PC-9 (cell line): Measurements from ENCODE around the gene DDX52. TPM values are rescaled to one million over a fixed set of nuclear protein-coding genes. Genes with fewer than 3 reads are reported as not detected.

Experiments used
- BruUV-seq: library from RNA; stranded (reverse); fragments of 400-500 nt; replicated peaks from 2 replicates; lab custom pipeline; 2021; lab: Mats Ljungman, UMichigan
- CTCF ChIA-PET: fragments of 300-600 bp; sonication (Branson Sonifier 250); formaldehyde crosslinking; loops from one replicate; lab custom pipeline; 2022; ENCODE audit warnings: antibody characterized with exemption; lab: Charles Lee
- POLR2A ChIA-PET: fragments of 300-600 bp; sonication (Branson Sonifier 250); formaldehyde crosslinking; loops from one replicate; lab custom pipeline; 2022; ENCODE audit warnings: antibody characterized with exemption; ENCODE audit not compliant: unreplicated experiment; lab: Charles Lee
- DNase-seq, 2 experiments: peaks; one replicate each; pipeline versions ENCODE4 v3.0.0 to v3.0.0-alpha.2; 2015 to 2022; ENCODE audit warnings: mixed read lengths in 1 of 2
- H2AFZ ChIP-seq: fragments of 200-600 bp; sonication (generic); 2 replicates; pipeline ENCODE4 v1.8.1; 2017; ENCODE audit warnings: antibody characterized with exemption
- H3F3A ChIP-seq: fragments of 200-600 bp; sonication (generic); 2 replicates; pipeline ENCODE4 v1.8.1; 2017; ENCODE audit warnings: antibody characterized with exemption, mild to moderate bottlenecking, low read depth; ENCODE audit not compliant: insufficient read depth
- H3K27ac ChIP-seq: fragments of 200-600 bp; sonication (generic); 2 replicates; pipeline ENCODE4 v1.6.1; 2016; ENCODE audit warnings: mixed run types
- H3K27me3 ChIP-seq: fragments of 200-600 bp; sonication (generic); 2 replicates; pipeline ENCODE4 v1.6.1; 2016; ENCODE audit warnings: low read depth, mixed run types; ENCODE audit not compliant: insufficient read depth
- H3K36me3 ChIP-seq: fragments of 200-600 bp; sonication (generic); 2 replicates; pipeline ENCODE4 v1.6.1; 2016; ENCODE audit warnings: low read depth, mixed run types
- H3K4me1 ChIP-seq: fragments of 200-600 bp; sonication (generic); replicated peaks from 2 replicates; pipeline ENCODE4 v1.6.1; 2016; ENCODE audit warnings: mixed run types; ENCODE audit not compliant: insufficient read depth
- H3K4me2 ChIP-seq: fragments of 200-600 bp; sonication (generic); 2 replicates; pipeline ENCODE4 v1.6.1; 2017; ENCODE audit warnings: mixed run types
- H3K4me3 ChIP-seq: fragments of 200-600 bp; sonication (generic); 2 replicates; pipeline ENCODE4 v1.6.1; 2016; ENCODE audit warnings: mixed run types
- H3K79me2 ChIP-seq: fragments of 200-600 bp; sonication (generic); 2 replicates; pipeline ENCODE4 v1.6.1; 2017; ENCODE audit warnings: low read depth, mixed run types
- H3K9me2 ChIP-seq: fragments of 200-600 bp; sonication (generic); 2 replicates; pipeline ENCODE4 v1.8.1; 2017; ENCODE audit warnings: mild to moderate bottlenecking; ENCODE audit not compliant: insufficient read depth
- H3K9me3 ChIP-seq: fragments of 200-600 bp; sonication (generic); 2 replicates; pipeline ENCODE4 v1.8.1; 2016; ENCODE audit warnings: low read depth; ENCODE audit not compliant: insufficient read depth
- H4K20me1 ChIP-seq: fragments of 200-600 bp; sonication (generic); 2 replicates; pipeline ENCODE4 v1.8.1; 2017; ENCODE audit not compliant: insufficient read depth
- EZH2 ChIP-seq: fragments of 200-600 bp; sonication (generic); IDR thresholded peaks from 2 replicates; pipeline ENCODE4 v1.8.0; 2017; ENCODE audit warnings: antibody characterized with exemption, low read depth
- intact Hi-C: fragments of 100-400 bp; cut with micrococcal nuclease; formaldehyde crosslinking; loops from one replicate; pipeline ENCODE4 v1.10.0; 2022; ENCODE audit not compliant: unreplicated experiment
- total RNA-seq: library from RNA; stranded (reverse); gene quantifications from 2 replicates; pipeline ENCODE4 v1.2.3, GENCODE V29; 2021
- TF ChIP-seq, protein P1 (sequence below): fragments of 200-600 bp; sonication (generic); conservative IDR thresholded peaks from 2 replicates; pipeline ENCODE4 v1.6.1; 2017; ENCODE audit warnings: mixed run types, antibody characterized with exemption, mild to moderate bottlenecking, moderate library complexity

Gene DDX52
- total RNA-seq, 1 experiment from 2014 or later, result 31.8 TPM

DNA sequence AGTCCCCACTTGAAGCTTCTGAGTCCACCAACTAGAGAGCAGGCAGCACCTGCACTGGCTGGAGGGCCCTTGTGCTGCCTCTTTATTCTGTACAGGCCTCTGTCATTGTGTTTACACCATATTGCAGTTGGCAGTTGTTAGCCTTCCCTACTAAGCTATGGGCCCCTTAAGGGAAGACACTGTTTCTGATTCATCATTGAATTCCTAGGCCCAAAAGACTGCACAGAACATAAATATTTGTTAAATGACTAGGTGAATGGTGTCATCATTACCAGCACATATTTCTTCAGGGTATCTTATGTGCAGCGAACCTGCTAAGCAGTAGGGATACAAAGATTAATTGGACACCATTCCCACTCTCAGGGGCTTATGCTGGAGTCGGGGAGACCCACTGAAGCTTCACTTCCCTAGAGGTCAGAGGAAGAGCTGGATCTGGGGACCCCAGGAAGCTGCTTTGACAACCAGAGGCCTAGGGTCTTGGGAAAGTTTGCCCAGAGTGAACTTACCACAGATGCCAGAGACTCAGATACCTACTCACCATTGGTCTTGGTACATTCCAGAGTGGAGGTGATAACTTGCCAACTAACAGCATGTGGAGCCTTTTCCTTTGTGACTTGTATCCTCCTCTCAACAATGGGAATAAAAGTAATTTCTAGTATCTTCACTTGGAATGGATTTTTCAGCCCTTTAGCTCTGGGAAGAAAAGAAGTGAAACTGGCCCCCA, 28.7 kb upstream of the DDX52 start:
- H2AFZ ChIP-seq, result no peak overlapping the region
- H3F3A ChIP-seq, result peaks cover 14% of the 10 kb centered on the region; the same call in 1 of the 2 replicates
- H3K27me3 ChIP-seq, result no peaks in the 10 kb centered on the region
- no TSS peak for BruUV-seq
- peak overlapping the region; percentile 38 for H3K4me2 ChIP-seq
- ChIA-PET POLR2A (interaction anchor here (0.6 kb wide), 1 partner anchor 757 kb away, joined by 4 read pairs; no protein-coding TSS in a partner anchor), CTCF (interaction anchor here (0.6 kb wide), 2 partner anchors 95 to 882 kb away, joined by 3 read pairs; no protein-coding TSS in a partner anchor)
- no peak overlapping the region for H3K4me3 ChIP-seq
- H3K9me3 ChIP-seq, result no peaks in the 10 kb centered on the region
- peak; percentile 11 to 80 for DNase-seq
- no peaks in the 10 kb centered on the region for H3K79me2 ChIP-seq
- peaks cover 16% of the 10 kb centered on the region for H3K4me1 ChIP-seq
- TF ChIP-seq EZH2, result no peak
- TF ChIP-seq, protein P1, sequence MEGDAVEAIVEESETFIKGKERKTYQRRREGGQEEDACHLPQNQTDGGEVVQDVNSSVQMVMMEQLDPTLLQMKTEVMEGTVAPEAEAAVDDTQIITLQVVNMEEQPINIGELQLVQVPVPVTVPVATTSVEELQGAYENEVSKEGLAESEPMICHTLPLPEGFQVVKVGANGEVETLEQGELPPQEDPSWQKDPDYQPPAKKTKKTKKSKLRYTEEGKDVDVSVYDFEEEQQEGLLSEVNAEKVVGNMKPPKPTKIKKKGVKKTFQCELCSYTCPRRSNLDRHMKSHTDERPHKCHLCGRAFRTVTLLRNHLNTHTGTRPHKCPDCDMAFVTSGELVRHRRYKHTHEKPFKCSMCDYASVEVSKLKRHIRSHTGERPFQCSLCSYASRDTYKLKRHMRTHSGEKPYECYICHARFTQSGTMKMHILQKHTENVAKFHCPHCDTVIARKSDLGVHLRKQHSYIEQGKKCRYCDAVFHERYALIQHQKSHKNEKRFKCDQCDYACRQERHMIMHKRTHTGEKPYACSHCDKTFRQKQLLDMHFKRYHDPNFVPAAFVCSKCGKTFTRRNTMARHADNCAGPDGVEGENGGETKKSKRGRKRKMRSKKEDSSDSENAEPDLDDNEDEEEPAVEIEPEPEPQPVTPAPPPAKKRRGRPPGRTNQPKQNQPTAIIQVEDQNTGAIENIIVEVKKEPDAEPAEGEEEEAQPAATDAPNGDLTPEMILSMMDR, result no peak
- intact Hi-C loops, result no loop called here
- H4K20me1 ChIP-seq, result no peaks in the 10 kb centered on the region
- peak overlapping the region; percentile 53 for H3K27ac ChIP-seq
- no peaks in the 10 kb centered on the region for H3K36me3 ChIP-seq
- no peaks in the 10 kb centered on the region for H3K9me2 ChIP-seq

GRCh38 chr17:37671028-37671823, 28.0 kb upstream of the DDX52 start:
- H3K4me2 ChIP-seq, result peak overlapping the region; percentile 38; the same call in 1 of the 2 replicates

DNA sequence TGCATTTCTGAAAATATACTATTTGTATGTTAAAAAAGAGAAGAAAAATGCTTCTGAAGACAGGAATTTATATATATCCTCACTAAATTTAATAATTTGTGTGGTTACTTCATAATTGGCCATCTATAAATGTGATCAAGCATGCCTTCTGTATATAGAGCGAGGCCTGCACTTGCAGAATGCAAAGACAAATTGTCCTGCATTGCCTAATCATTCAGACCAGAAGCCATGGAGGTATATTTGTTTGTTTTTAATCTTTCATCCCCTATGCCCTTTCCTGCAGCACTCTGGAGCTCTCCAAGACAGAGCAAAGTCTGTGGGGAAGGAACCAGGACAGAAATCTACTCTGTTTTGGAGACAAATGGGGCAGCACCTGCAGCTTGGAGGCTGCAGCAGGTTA, 23.8 kb upstream of the DDX52 start:
- peaks cover 10% of the 10 kb centered on the region for H3K4me1 ChIP-seq
- ChIA-PET POLR2A (no interaction called here), CTCF (no interaction called here)
- no peaks in the 10 kb centered on the region for H4K20me1 ChIP-seq
- H3K9me2 ChIP-seq, result no peaks in the 10 kb centered on the region
- H3F3A ChIP-seq, result peaks cover 7% of the 10 kb centered on the region; the same call in 1 of the 2 replicates
- no TSS peak for BruUV-seq
- H3K4me3 ChIP-seq, result no peak overlapping the region
- intact Hi-C loops, result no loop called here
- H3K27me3 ChIP-seq, result no peaks in the 10 kb centered on the region
- TF ChIP-seq, protein P1, result no peak
- no peak for TF ChIP-seq EZH2
- no peak overlapping the region for H3K27ac ChIP-seq
- H3K4me2 ChIP-seq, result no peak overlapping the region
- H3K9me3 ChIP-seq, result no peaks in the 10 kb centered on the region
- no peak overlapping the region for H2AFZ ChIP-seq
- DNase-seq, result no peak
- no peaks in the 10 kb centered on the region for H3K36me3 ChIP-seq
- H3K79me2 ChIP-seq, result no peaks in the 10 kb centered on the region

More at GRCh38 chr17:37671028-37671823, 28.0 kb upstream of the DDX52 start:
- intact Hi-C loops, result no loop called here
- POLR2A ChIA-PET, result interaction anchor here (0.6 kb wide), 1 partner anchor 758 kb away, joined by 4 read pairs; no protein-coding TSS in a partner anchor
- BruUV-seq, result no TSS peak
- Histone ChIP-seq H4K20me1 (no peaks in the 10 kb centered on the region), H3F3A (peaks cover 14% of the 10 kb centered on the region; the same call in 1 of the 2 replicates), H3K27me3 (no peaks in the 10 kb centered on the region), H2AFZ (no peak overlapping the region), H3K4me3 (no peak overlapping the region), H3K4me1 (peaks cover 16% of the 10 kb centered on the region), H3K27ac (peak overlapping the region; percentile 53), H3K79me2 (no peaks in the 10 kb centered on the region), H3K36me3 (no peaks in the 10 kb centered on the region), H3K9me2 (no peaks in the 10 kb centered on the region), H3K9me3 (no peaks in the 10 kb centered on the region)
- TF ChIP-seq, protein P1, result no peak
- TF ChIP-seq EZH2, result no peak
- DNase-seq, result no peak
- CTCF ChIA-PET, result interaction anchor here (0.6 kb wide), 1 partner anchor 883 kb away, joined by 3 read pairs; no protein-coding TSS in a partner anchor
